Neural cell (in vitro differentiated cells): ENCODE data around the gene YIPF4. TPM values are rescaled to one million over a fixed set of nuclear protein-coding genes. Genes with fewer than 3 reads are reported as not detected.

ENCODE experiments used
- H2AFZ ChIP-seq: fragments of 200-600, 300-800 bp; sonication (generic), shearing (Covaris generic); 2 replicates; pipeline ENCODE4 v1.6.0; 2014; ENCODE audit warnings: low read depth, mild to moderate bottlenecking, antibody characterized with exemption, low read length, moderate library complexity
- H3F3A ChIP-seq: fragments of 200-600 bp; shearing (Covaris generic); 2 replicates; pipeline ENCODE4 v1.6.1; 2016; ENCODE audit warnings: mild to moderate bottlenecking, moderate library complexity, mixed read lengths, antibody characterized with exemption, low read length; ENCODE audit not compliant: insufficient read depth, poor library complexity, severe bottlenecking
- H3K27ac ChIP-seq: fragments of 200-600, 300-800 bp; sonication (generic), shearing (Covaris generic); 2 replicates; pipeline ENCODE4 v1.5.1; 2014; ENCODE audit warnings: mild to moderate bottlenecking, low read length, moderate library complexity
- H3K27me3 ChIP-seq: fragments of 300-800, 200-600 bp; sonication (generic), shearing (Covaris generic); 2 replicates; pipeline ENCODE4 v1.6.0; 2014; ENCODE audit warnings: mild to moderate bottlenecking, low read depth, low read length, moderate library complexity; ENCODE audit not compliant: insufficient read depth
- H3K36me3 ChIP-seq: fragments of 300-800, 200-600 bp; sonication (generic), shearing (Covaris generic); 2 replicates; pipeline ENCODE4 v1.5.1; 2014; ENCODE audit warnings: mild to moderate bottlenecking, antibody characterized with exemption, low read length, moderate library complexity; ENCODE audit not compliant: insufficient read depth
- H3K4me2 ChIP-seq: fragments of 300-800, 200-600 bp; sonication (generic), shearing (Covaris generic); 2 replicates; pipeline ENCODE4 v1.6.0; 2014; ENCODE audit warnings: mild to moderate bottlenecking, low read length
- H3K4me3 ChIP-seq: fragments of 300-800, 200-600 bp; sonication (generic), shearing (Covaris generic); 2 replicates; pipeline ENCODE4 v1.5.1; 2014; ENCODE audit warnings: mild to moderate bottlenecking, low read length, moderate library complexity
- H3K79me2 ChIP-seq: fragments of 200-600 bp; shearing (Covaris generic); replicated peaks from 2 replicates; pipeline ENCODE4 v1.6.0; 2014; ENCODE audit warnings: mild to moderate bottlenecking, low read length, moderate library complexity; ENCODE audit not compliant: insufficient read depth
- H3K9ac ChIP-seq: fragments of 300-800, 200-600 bp; sonication (generic), shearing (Covaris generic); 2 replicates; pipeline ENCODE4 v1.6.1; 2016; ENCODE audit warnings: mild to moderate bottlenecking, low read length, mixed read lengths
- H3K9me2 ChIP-seq: fragments of 200-600 bp; shearing (Covaris generic); 2 replicates; pipeline ENCODE4 v1.6.1; 2016; ENCODE audit warnings: mild to moderate bottlenecking, low read length, mixed read lengths; ENCODE audit not compliant: insufficient read depth
- H3K9me3 ChIP-seq: fragments of 200-600, 300-800 bp; sonication (generic), shearing (Covaris generic); 2 replicates; pipeline ENCODE4 v1.6.1; 2016; ENCODE audit warnings: mild to moderate bottlenecking, mixed run types, low read length, moderate library complexity, mixed read lengths
- H4K20me1 ChIP-seq: fragments of 200-600 bp; shearing (Covaris generic); 2 replicates; pipeline ENCODE4 v1.6.1; 2016; ENCODE audit warnings: mild to moderate bottlenecking, mixed run types; ENCODE audit not compliant: insufficient read depth
- EP300 ChIP-seq: fragments of 450-650 bp; conservative IDR thresholded peaks from 2 replicates; pipeline ENCODE4 v1.6.1; 2014; ENCODE audit warnings: antibody characterized with exemption, mild to moderate bottlenecking, moderate library complexity; ENCODE audit not compliant: poor library complexity, severe bottlenecking
- EZH2 ChIP-seq: fragments of 200-600, 300-800 bp; shearing (Covaris generic), sonication (generic); IDR thresholded peaks from 2 replicates; pipeline ENCODE4 v1.6.1; 2014; ENCODE audit warnings: antibody characterized with exemption, low read length, borderline replicate concordance, mild to moderate bottlenecking; ENCODE audit not compliant: insufficient read depth, poor library complexity, severe bottlenecking
- MXI1 ChIP-seq: fragments of 450-650 bp; conservative IDR thresholded peaks from 2 replicates; pipeline ENCODE4 v1.6.1; 2014; ENCODE audit warnings: antibody characterized with exemption, mild to moderate bottlenecking; ENCODE audit not compliant: poor library complexity, severe bottlenecking
- POLR2AphosphoS5 ChIP-seq: IDR thresholded peaks from 2 replicates; pipeline ENCODE4 v1.6.1; 2012
- RAD21 ChIP-seq: fragments of 450-650 bp; conservative IDR thresholded peaks from 2 replicates; pipeline ENCODE4 v1.6.1; 2014; ENCODE audit warnings: antibody characterized with exemption, mild to moderate bottlenecking, moderate library complexity
- REST ChIP-seq: IDR thresholded peaks from 2 replicates; pipeline ENCODE4 v1.6.1; 2012; ENCODE audit warnings: borderline replicate concordance
- SMC3 ChIP-seq: fragments of 450-650 bp; conservative IDR thresholded peaks from 2 replicates; pipeline ENCODE4 v1.6.1; 2014; ENCODE audit warnings: antibody characterized with exemption, mild to moderate bottlenecking, moderate library complexity; ENCODE audit not compliant: poor library complexity
- TAF1 ChIP-seq: IDR thresholded peaks from 2 replicates; pipeline ENCODE4 v1.6.1; 2012; ENCODE audit warnings: low read depth
- polyA plus RNA-seq: library from polyadenylated mRNA; depleted of rRNA; stranded (reverse); fragments of >200 nt; gene quantifications from 2 replicates; pipeline ENCODE4 v1.2.3, GENCODE V29; 2014
- TF ChIP-seq, protein P1 (sequence below): fragments of 450-650 bp; IDR thresholded peaks from 2 replicates; pipeline ENCODE4 v1.5.1; 2014; ENCODE audit warnings: antibody characterized with exemption, mild to moderate bottlenecking, moderate library complexity; ENCODE audit not compliant: poor library complexity, severe bottlenecking

The YIPF4 gene
- polyA plus RNA-seq, 1 donor from 2014 or later, result 33.5 TPM

DNA sequence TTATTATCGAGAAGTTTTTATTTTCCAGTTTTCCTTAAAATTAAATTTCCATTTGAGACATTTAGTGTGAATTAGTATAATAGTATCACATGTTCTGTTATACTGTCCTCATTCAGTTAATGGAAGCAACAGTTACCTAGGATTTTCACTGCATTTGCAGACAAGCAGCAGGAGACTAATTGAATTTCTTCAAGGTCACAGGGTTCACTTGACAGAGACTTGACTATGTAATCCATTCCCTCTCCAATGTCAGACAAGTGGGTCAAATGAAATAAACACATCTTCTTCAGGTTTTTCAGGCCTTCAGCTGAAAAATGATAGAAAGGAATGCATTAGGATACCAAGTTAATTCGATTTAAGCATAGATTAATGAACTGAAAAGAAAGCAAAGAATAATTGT, 39.7 kb upstream of the YIPF4 start:
- TF ChIP-seq RAD21 (no peak), SMC3 (no peak), REST (no peak), POLR2AphosphoS5 (no peak), MXI1 (no peak), TAF1 (no peak), EZH2 (no peak)
- TF ChIP-seq, protein P1, sequence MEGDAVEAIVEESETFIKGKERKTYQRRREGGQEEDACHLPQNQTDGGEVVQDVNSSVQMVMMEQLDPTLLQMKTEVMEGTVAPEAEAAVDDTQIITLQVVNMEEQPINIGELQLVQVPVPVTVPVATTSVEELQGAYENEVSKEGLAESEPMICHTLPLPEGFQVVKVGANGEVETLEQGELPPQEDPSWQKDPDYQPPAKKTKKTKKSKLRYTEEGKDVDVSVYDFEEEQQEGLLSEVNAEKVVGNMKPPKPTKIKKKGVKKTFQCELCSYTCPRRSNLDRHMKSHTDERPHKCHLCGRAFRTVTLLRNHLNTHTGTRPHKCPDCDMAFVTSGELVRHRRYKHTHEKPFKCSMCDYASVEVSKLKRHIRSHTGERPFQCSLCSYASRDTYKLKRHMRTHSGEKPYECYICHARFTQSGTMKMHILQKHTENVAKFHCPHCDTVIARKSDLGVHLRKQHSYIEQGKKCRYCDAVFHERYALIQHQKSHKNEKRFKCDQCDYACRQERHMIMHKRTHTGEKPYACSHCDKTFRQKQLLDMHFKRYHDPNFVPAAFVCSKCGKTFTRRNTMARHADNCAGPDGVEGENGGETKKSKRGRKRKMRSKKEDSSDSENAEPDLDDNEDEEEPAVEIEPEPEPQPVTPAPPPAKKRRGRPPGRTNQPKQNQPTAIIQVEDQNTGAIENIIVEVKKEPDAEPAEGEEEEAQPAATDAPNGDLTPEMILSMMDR, result no peak
- Histone ChIP-seq H3K4me2 (no peak overlapping the region), H3K9ac (no peak overlapping the region), H3F3A (no peaks in the 10 kb centered on the region), H3K4me3 (no peak overlapping the region), H4K20me1 (no peaks in the 10 kb centered on the region), H2AFZ (no peak overlapping the region), H3K36me3 (no peaks in the 10 kb centered on the region), H3K9me2 (no peaks in the 10 kb centered on the region), H3K9me3 (no peaks in the 10 kb centered on the region), H3K79me2 (no peaks in the 10 kb centered on the region), H3K27me3 (no peaks in the 10 kb centered on the region), H3K27ac (no peak overlapping the region)

DNA sequence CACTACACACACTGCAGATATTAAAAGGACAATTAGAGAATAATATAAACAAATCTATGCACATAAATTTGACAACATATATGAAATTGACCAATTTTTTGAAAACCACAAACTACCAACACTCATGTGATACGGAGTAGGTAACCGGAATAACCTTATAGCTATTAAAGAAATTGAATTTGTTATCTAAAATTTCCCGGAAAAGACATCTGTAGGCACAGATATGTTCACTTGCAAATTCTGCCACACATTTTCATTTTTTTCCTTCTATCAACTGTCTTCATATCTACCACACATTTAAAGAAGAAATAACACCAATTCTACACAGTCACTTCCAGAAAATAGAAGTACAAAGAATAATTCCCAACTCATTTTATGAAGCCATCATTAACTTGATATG, 35.4 kb upstream of the YIPF4 start:
- Histone ChIP-seq H3K79me2 (no peaks in the 10 kb centered on the region), H2AFZ (no peak overlapping the region), H3K4me2 (no peak overlapping the region), H3F3A (no peaks in the 10 kb centered on the region), H4K20me1 (no peaks in the 10 kb centered on the region), H3K4me3 (no peak overlapping the region), H3K36me3 (no peaks in the 10 kb centered on the region), H3K9me3 (no peaks in the 10 kb centered on the region), H3K9me2 (no peaks in the 10 kb centered on the region), H3K27ac (no peak overlapping the region), H3K27me3 (no peaks in the 10 kb centered on the region), H3K9ac (no peak overlapping the region)
- TF ChIP-seq REST, result no peak
- no peak for TF ChIP-seq POLR2AphosphoS5
- TF ChIP-seq RAD21, result no peak
- TF ChIP-seq MXI1, result no peak
- no peak for TF ChIP-seq EZH2
- no peak for TF ChIP-seq SMC3
- TF ChIP-seq EP300, result no peak
- TF ChIP-seq TAF1, result no peak
- TF ChIP-seq, protein P1, result no peak
